GM12874 (cell line): ENCODE measurements around the gene RBM26.

Experiments used
- TF ChIP-seq, protein P1 (sequence below): IDR thresholded peaks from 2 replicates; pipeline ENCODE4 v1.5.1; 2011; ENCODE audit warnings: low read depth, mild to moderate bottlenecking, control low read depth, low read length, moderate library complexity; ENCODE audit not compliant: insufficient read depth

The RBM26 gene

DNA sequence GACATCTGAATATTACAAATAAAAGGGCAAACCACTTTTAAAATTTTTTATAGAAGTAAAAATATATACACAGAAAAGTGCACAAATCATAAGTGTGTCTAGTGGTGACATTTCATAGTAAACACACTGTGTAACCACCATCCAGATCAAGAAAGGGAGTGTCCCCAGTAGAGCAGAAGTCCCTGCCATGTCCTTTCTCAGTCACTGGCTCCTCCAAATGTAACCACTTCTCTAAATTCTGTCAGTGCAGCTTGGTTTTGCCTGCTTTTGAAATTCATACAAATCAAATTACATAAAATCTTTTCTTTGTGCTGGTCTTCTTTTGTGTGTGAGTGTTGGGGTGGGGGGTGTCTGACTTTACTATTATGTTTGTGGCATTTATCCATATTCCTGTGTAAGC is 116.5 kb downstream of the RBM26 start:
- TF ChIP-seq, protein P1, sequence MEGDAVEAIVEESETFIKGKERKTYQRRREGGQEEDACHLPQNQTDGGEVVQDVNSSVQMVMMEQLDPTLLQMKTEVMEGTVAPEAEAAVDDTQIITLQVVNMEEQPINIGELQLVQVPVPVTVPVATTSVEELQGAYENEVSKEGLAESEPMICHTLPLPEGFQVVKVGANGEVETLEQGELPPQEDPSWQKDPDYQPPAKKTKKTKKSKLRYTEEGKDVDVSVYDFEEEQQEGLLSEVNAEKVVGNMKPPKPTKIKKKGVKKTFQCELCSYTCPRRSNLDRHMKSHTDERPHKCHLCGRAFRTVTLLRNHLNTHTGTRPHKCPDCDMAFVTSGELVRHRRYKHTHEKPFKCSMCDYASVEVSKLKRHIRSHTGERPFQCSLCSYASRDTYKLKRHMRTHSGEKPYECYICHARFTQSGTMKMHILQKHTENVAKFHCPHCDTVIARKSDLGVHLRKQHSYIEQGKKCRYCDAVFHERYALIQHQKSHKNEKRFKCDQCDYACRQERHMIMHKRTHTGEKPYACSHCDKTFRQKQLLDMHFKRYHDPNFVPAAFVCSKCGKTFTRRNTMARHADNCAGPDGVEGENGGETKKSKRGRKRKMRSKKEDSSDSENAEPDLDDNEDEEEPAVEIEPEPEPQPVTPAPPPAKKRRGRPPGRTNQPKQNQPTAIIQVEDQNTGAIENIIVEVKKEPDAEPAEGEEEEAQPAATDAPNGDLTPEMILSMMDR, result no peak

DNA sequence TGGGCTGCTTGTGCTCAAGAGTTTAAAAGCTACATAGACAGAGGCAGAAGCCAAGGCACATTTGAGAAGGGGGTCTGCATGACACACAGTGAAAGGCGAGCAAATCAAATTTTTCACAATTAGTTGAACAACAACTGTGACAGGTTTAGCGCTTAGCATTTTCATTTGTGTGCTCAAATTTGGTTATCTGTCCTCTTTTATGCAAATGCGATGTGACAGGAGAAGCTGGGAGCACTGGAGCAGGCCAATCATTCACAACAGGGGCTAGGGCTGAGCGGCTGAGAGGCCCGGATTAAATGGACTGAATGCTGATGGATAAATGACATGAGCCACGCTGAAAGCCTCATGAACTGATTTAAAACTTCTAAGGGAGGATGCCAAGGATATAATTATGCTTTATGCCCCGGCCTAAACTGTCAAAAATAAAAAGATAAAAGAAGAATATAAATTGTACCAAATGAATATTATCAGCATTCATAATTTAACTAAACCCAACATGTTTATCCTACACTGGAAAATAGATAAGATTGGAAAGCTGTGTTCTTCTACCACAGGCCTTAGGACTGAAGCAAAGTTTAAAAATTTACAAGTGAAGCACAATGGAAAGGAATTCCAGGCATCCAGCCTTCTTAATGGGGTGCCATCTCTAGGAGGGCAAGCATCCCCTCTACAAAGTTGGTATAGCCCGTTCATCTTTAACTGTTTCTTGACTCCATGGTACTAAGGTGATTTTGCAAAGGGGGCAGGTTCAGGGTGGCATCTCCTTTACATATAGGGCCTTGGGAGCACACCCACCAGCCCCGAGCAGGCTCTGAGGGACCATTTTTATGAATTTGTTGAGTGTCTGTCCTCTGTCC is 117.9 kb downstream of the RBM26 start:
- TF ChIP-seq, protein P1, result no peak

DNA sequence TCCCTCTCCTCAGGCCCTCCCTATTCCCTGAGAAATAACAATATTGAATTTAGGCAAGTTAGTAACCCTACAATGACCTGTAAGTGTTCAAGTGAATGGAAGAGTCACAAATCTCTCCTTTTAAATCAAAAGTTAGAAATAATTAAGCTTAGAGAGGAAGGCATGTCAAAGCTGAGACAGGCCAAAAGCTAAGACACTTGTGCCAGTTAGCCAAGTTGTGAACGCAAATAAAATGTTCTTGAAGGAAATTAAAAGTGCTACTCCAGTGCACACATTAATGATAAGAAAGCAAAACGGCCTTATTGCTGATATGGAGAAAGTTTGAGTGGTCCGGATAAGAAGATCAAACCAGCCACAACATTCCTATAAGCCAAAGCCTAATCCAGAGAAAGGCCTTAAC is 120.9 kb downstream of the RBM26 start:
- TF ChIP-seq, protein P1, result no peak

DNA sequence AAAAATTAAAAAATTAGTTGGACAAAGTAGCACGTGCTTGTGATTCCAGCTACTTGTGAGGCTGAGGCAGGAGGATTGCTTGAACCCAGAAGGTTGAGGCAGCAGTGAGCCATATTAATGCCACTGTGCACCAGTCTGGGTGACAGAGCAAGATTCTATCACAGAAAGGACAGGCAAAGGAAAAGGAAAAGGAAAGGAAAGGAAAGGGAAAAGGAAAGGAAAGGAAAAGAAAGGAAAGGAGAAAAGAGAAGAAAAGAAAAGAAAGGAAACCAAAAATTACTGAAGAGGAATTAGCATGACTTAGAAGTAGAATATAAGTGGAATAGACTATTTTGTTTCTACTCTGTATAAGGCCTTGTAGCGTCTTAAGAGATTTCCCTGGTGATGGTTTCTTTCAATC is 122.3 kb downstream of the RBM26 start:
- TF ChIP-seq, protein P1, result no peak

DNA sequence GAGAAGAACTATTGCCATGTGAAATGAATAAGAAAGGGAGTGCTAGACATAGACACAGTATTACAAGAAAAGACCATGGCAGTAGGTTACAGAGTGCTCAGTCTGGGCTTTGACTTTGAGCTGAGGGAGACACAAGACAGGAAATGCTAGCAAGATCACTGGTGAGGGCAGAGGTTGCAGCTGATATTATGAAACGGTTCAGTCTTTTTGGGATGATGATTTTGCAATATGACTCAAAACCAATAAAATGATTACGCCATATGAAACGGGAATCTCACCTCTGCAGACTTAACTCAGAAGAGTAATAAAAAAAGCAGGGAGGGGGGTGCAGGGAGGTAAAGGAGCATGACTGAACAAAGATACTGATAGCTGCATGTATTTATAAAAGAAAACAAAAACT is 123.1 kb downstream of the RBM26 start:
- TF ChIP-seq, protein P1, result no peak

DNA sequence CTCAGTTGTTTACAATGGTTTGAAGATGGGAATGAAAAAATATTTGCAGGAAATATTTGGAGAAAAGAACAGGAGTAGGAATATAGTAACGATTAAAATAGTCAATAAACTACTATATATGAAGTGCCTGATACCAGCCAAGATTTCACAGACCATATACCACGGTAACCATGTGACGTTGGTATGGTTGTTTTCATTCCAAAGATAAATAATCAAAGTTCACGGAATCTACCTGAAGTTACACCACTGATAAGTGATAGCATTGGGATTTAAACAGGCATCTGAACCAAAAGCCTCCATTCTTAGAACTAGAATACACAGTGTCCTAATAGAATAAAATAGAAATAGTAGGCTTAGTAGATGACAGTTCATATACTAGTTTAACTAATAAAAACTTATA is 123.5 kb downstream of the RBM26 start:
- TF ChIP-seq, protein P1, result no peak

DNA sequence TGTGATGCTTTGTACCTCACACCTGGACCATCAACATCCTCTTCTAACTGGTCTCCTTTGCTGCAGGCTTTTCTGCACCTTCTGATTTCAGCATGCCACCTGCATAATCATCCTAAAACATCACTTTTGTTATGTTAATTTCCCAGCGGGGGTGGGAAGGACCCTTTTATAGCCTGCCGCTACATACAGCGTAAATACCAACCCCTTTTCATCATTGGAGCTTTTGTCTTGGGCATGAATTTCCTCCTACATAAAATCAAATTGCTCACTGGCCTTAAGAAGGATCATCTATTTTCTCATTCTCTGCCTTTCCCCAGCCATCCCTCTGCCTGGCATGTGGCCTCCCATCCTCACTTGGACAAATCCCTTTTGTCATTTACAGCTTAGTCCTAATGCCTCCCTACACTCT is 124.7 kb downstream of the RBM26 start:
- TF ChIP-seq, protein P1, result no peak

DNA sequence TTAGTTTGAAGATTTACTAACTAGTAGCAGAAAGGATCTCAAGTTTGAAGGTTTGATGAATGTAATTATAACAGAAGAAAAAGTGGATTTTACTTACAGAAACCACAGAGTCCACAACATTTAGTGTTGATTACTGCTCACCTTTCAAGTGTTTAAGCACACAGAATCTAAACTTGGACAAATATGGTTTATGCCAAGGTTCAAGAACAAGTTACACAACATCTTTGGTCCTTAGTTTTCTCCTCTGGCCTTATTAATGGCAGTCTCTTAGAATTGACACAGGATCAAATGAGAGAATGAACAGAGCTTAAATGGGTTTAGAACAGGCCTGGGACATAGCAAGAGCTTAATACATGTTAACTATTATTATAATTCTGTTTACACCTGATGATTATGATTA is 133.0 kb downstream of the RBM26 start:
- TF ChIP-seq, protein P1, result no peak
